Peyer's patch (tissue), 4 donors: Measurements from ENCODE around the gene SNRNP25. TPM values are rescaled to one million over a fixed set of nuclear protein-coding genes. Genes with fewer than 3 reads are reported as not detected.

Source experiments
- DNase-seq, 3 donors: peaks; one replicate each; pipeline ENCODE4 v3.0.0-alpha.2; 2017 to 2019
- H3K27ac ChIP-seq, 4 donors: fragments of 200-600 bp; sonication (generic); one replicate each; pipeline ENCODE4 v1.5.1; 2016 to 2019
- H3K27me3 ChIP-seq, 2 donors: fragments of 200-600 bp; sonication (generic); one replicate each; pipeline ENCODE4 v1.5.1; 2019
- H3K36me3 ChIP-seq, 3 donors: fragments of 200-600 bp; sonication (generic); one replicate each; pipeline ENCODE4 v1.5.1; 2016 to 2019
- H3K4me1 ChIP-seq, 4 donors: fragments of 200-600 bp; sonication (generic); one replicate each; pipeline ENCODE4 v1.5.1; 2016 to 2019
- H3K4me3 ChIP-seq, 4 donors: fragments of 200-600 bp; sonication (generic); 1 replicate in 3 of 4; 2 replicates in 1 of 4; pipeline ENCODE4 v1.5.1; 2016 to 2019; ENCODE audit warnings: mild to moderate bottlenecking in 1 of 4
- H3K9me3 ChIP-seq, 4 donors: fragments of 200-600 bp; sonication (generic); one replicate each; pipeline ENCODE4 v1.5.1; 2016 to 2019; ENCODE audit warnings: mild to moderate bottlenecking in 1 of 4
- POLR2A ChIP-seq, 2 donors: fragments of 450-650 bp; IDR thresholded peaks; one replicate each; pipeline ENCODE4 v1.5.1; 2017; ENCODE audit warnings: antibody characterized with exemption in 2 of 2, mild to moderate bottlenecking in 2 of 2, moderate library complexity in 2 of 2
- small RNA-seq, 2 donors: library from RNA; depleted of rRNA; stranded (forward); fragments of <200 nt; gene quantifications; one replicate each; pipeline ENCODE3, GENCODE V24; 2016
- total RNA-seq, 4 donors: library from RNA; depleted of rRNA; stranded (reverse); fragments of >200 nt; gene quantifications; one replicate each; pipeline ENCODE4 v1.1.0, GENCODE V29; 2016
- TF ChIP-seq, protein P1 (sequence below), 6 experiments: fragments of 450-650 bp in 4 of 6; fragments of 200-600 bp in 2 of 6; sonication (generic) in 1 of 6; IDR thresholded peaks; one replicate each; pipeline ENCODE4 v1.5.1; 2017 to 2019; ENCODE audit warnings: antibody characterized with exemption in 6 of 6, mild to moderate bottlenecking in 3 of 6, moderate library complexity in 1 of 6

Gene SNRNP25
- total RNA-seq, 4 donors from 2014 or later: 8.7 to 17.6 (median 14.4) TPM

- H3K9me3 ChIP-seq: no peaks in the 10 kb centered on the region
- no peak for TF ChIP-seq POLR2A (IDR thresholded peaks at IDR 0.05)
- TF ChIP-seq, protein P1, sequence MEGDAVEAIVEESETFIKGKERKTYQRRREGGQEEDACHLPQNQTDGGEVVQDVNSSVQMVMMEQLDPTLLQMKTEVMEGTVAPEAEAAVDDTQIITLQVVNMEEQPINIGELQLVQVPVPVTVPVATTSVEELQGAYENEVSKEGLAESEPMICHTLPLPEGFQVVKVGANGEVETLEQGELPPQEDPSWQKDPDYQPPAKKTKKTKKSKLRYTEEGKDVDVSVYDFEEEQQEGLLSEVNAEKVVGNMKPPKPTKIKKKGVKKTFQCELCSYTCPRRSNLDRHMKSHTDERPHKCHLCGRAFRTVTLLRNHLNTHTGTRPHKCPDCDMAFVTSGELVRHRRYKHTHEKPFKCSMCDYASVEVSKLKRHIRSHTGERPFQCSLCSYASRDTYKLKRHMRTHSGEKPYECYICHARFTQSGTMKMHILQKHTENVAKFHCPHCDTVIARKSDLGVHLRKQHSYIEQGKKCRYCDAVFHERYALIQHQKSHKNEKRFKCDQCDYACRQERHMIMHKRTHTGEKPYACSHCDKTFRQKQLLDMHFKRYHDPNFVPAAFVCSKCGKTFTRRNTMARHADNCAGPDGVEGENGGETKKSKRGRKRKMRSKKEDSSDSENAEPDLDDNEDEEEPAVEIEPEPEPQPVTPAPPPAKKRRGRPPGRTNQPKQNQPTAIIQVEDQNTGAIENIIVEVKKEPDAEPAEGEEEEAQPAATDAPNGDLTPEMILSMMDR (IDR thresholded peaks at IDR 0.05): no peak
- peaks cover 0 to 20% (median 0%) of the 10 kb centered on the region in 3 donors for H3K36me3 ChIP-seq
- no peak for DNase-seq
- H3K27me3 ChIP-seq: no peaks in the 10 kb centered on the region
- H3K27ac ChIP-seq: no peak overlapping the region
- H3K4me3 ChIP-seq: no peak overlapping the region
- H3K4me1 ChIP-seq: no peaks in the 10 kb centered on the region
Measured at GRCh38 chr16:104928-105327, 51.3 kb downstream of the SNRNP25 start.

DNA sequence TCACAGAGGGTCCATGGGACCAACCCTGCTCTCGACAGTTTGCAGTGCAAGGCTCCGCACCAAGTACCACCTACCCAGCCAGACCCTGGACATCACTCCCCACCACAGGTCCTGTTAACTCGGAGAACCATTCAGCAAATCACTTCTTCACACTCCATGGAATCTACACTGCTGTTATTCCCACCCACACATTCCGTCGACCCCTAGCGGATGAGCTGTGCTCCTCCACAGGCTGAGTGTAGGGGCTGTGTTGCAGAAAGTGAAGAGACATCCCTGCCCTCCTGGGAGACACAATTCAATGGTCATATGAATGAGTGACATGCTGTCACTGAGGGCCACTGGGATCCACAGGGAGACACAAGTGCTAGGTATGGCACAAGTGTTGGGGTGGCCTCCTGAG lies 51.9 kb downstream of the SNRNP25 start:
- Histone ChIP-seq H3K27ac (no peak overlapping the region), H3K4me3 (no peak overlapping the region), H3K27me3 (no peaks in the 10 kb centered on the region), H3K36me3 (peaks cover 0 to 26% (median 0%) of the 10 kb centered on the region in 3 donors), H3K9me3 (no peaks in the 10 kb centered on the region), H3K4me1 (no peaks in the 10 kb centered on the region)
- no peak for DNase-seq
- TF ChIP-seq, protein P1 (IDR thresholded peaks at IDR 0.05): no peak
- TF ChIP-seq POLR2A (IDR thresholded peaks at IDR 0.05): no peak

DNA sequence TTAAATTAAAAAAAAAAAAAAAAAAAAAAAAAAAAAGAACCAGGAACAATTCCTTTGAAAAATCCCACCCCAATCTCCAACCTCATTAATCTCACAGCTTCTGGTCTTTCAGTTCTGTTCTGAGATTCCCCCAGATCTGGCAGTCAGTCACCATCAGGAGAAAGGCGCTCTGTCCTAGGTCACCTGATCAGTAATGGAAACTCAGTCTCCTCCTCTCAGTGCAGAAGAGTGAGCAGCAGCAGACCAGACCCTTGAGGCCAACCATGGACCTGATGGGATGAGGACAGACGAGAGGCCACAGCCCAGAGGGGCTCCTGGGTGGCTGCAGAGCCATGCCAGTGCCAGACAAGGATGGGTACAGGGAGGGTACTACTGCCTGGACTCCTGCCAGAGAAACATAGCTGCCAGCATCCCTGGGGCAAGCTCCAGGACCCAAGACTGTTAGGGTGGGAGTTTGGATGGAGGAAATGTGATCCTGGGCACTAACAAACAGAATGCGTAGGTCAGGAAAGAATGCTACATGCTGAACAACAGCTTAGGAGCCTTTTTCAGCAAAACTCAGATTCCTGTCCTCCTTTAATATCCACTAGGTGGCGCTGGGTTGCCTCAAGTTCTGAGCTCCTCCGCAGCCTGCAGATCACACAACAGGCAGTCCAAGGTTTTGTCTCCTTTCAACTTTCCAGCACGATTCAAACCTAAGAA lies 53.1 kb downstream of the SNRNP25 start:
- no peak overlapping the region for H3K4me3 ChIP-seq
- peak in 2 of 3 donors; percentile 46 to 83 for DNase-seq
- no peak overlapping the region for H3K27ac ChIP-seq
- TF ChIP-seq, protein P1 (IDR thresholded peaks at IDR 0.05): peak; percentile 63 to 85 (median 80)
- no peak for TF ChIP-seq POLR2A (IDR thresholded peaks at IDR 0.05)
- H3K4me1 ChIP-seq: no peaks in the 10 kb centered on the region
- peaks cover 0 to 29% (median 0%) of the 10 kb centered on the region in 3 donors for H3K36me3 ChIP-seq
- H3K27me3 ChIP-seq: no peaks in the 10 kb centered on the region
- H3K9me3 ChIP-seq: no peaks in the 10 kb centered on the region

Small RNA genes within 50 kb of the gene (small RNA-seq; reads per million reads assigned to genes)
- gene MIR6859-4 (0 reads per million in 2 donors), gene Z69720.2 (0 reads per million in 2 donors)

Other genes with a start within 250 kb of the SNRNP25 start
- 1 to 10 TPM; 2.5 to 6.3 (median 3.3) TPM for gene POLR3K, start 220 bp upstream of the SNRNP25 start, total RNA-seq
- 10 to 100 TPM; 19.4 to 58.6 (median 41.1) TPM for gene RHBDF1, start 18.8 kb downstream of the SNRNP25 start, total RNA-seq
- 10 to 100 TPM; 21.5 to 63.4 (median 44.7) TPM for gene MPG, start 24.4 kb downstream of the SNRNP25 start, total RNA-seq
- 10 to 100 TPM; 13.8 to 47.9 (median 28.3) TPM for gene NPRL3, start 84.8 kb downstream of the SNRNP25 start, total RNA-seq
- gene HBZ, start 98.8 kb downstream of the SNRNP25 start, total RNA-seq: not detected
- gene HBM, start 112.2 kb downstream of the SNRNP25 start, total RNA-seq: not detected
- 1 to 10 TPM in 1 of 4 donors, not detected in 3; 9.1 TPM for gene HBA2, start 119.0 kb downstream of the SNRNP25 start, total RNA-seq
- not detected for gene HBA1, start 122.9 kb downstream of the SNRNP25 start, total RNA-seq
- gene HBQ1, start 126.6 kb downstream of the SNRNP25 start, total RNA-seq: not detected
- 100 to 1,000 TPM in 3 of 4 donors, 10 to 100 TPM in 1; 87.6 to 440 (median 156) TPM for gene LUC7L, start 175.6 kb downstream of the SNRNP25 start, total RNA-seq
- 100 to 1,000 TPM; 108 to 223 (median 166) TPM for gene FAM234A, start 181.0 kb downstream of the SNRNP25 start, total RNA-seq
- gene RGS11, start 222.1 kb downstream of the SNRNP25 start, total RNA-seq: 10 to 100 TPM in 3 of 4 donors, 1 to 10 TPM in 1; 6.1 to 16.5 (median 11.4) TPM
- gene ARHGDIG, start 226.8 kb downstream of the SNRNP25 start, total RNA-seq: 100 to 1,000 TPM in 1 of 4 donors, 10 to 100 TPM in 1, 1 to 10 TPM in 1, not detected in 1; 3.7 to 112 (median 67.5) TPM
- 10 to 100 TPM in 2 of 4 donors, 1 to 10 TPM in 2; 1.7 to 29.2 (median 11.1) TPM for gene PDIA2, start 229.3 kb downstream of the SNRNP25 start, total RNA-seq